ENCODE data around the gene OGDH.
"Not testable (repeated sequence)": the region's sequence is repeated elsewhere in the genome, so short reads cannot be mapped to it uniquely, and the experiment has no call there.

The OGDH gene

GRCh38 chr7:44697136-44698045 is 91.0 kb downstream of the OGDH start:
- H3K27ac ChIP-seq (ENCODE audit: low read length), result no peak overlapping the region
- H3K36me3 ChIP-seq (ENCODE audit: control insufficient read depth in 2 of 2, insufficient read depth in 2 of 2, low read length in 2 of 2), result peaks cover 65 to 68% of the 10 kb centered on the region in 2 donors
- no peaks in the 10 kb centered on the region for H3K4me1 ChIP-seq (ENCODE audit: control insufficient read depth, insufficient read depth, low read length)
- H3K27me3 ChIP-seq (ENCODE audit: control insufficient read depth in 1 of 2, insufficient read depth in 2 of 2, low read length in 2 of 2), result no peaks in the 10 kb centered on the region
- no peaks in the 10 kb centered on the region for H3K9me3 ChIP-seq (ENCODE audit: control insufficient read depth in 2 of 2, low read length in 2 of 2)
- H3K4me3 ChIP-seq (ENCODE audit: low read length in 2 of 2), result no peak overlapping the region
- no peak overlapping the region for H3K9ac ChIP-seq (ENCODE audit: low read length in 2 of 2)

GRCh38 chr7:44698046-44698580 is 91.7 kb downstream of the OGDH start:
- H3K4me1 ChIP-seq (ENCODE audit: control insufficient read depth, insufficient read depth, low read length), result no peaks in the 10 kb centered on the region
- H3K9ac ChIP-seq (ENCODE audit: low read length in 2 of 2), result no peak overlapping the region
- H3K36me3 ChIP-seq (ENCODE audit: control insufficient read depth in 2 of 2, insufficient read depth in 2 of 2, low read length in 2 of 2), result peaks cover 65 to 67% of the 10 kb centered on the region in 2 donors
- no peaks in the 10 kb centered on the region for H3K27me3 ChIP-seq (ENCODE audit: control insufficient read depth in 1 of 2, insufficient read depth in 2 of 2, low read length in 2 of 2)
- no peaks in the 10 kb centered on the region for H3K9me3 ChIP-seq (ENCODE audit: control insufficient read depth in 2 of 2, low read length in 2 of 2)
- no peak overlapping the region for H3K27ac ChIP-seq (ENCODE audit: low read length)
- H3K4me3 ChIP-seq (ENCODE audit: low read length in 2 of 2), result no peak overlapping the region

GRCh38 chr7:44699598-44699997 is 93.2 kb downstream of the OGDH start:
- H3K4me3 ChIP-seq (ENCODE audit: low read length in 2 of 2); H3K27me3 ChIP-seq (ENCODE audit: control insufficient read depth in 1 of 2, insufficient read depth in 2 of 2, low read length in 2 of 2); H3K9ac ChIP-seq (ENCODE audit: low read length in 2 of 2); H3K27ac ChIP-seq (ENCODE audit: low read length); H3K4me1 ChIP-seq (ENCODE audit: control insufficient read depth, insufficient read depth, low read length); H3K9me3 ChIP-seq (ENCODE audit: control insufficient read depth in 2 of 2, low read length in 2 of 2): not testable (repeated sequence)
- H3K36me3 ChIP-seq (ENCODE audit: control insufficient read depth in 2 of 2, insufficient read depth in 2 of 2, low read length in 2 of 2), result peaks cover 57 to 59% of the 10 kb centered on the region in 2 donors

- Histone ChIP-seq H3K4me3 (ENCODE audit: low read length in 2 of 2) (no peak overlapping the region), H3K36me3 (ENCODE audit: control insufficient read depth in 2 of 2, insufficient read depth in 2 of 2, low read length in 2 of 2) (peaks cover 54 to 55% of the 10 kb centered on the region in 2 donors), H3K27ac (ENCODE audit: low read length) (no peak overlapping the region), H3K27me3 (ENCODE audit: control insufficient read depth in 1 of 2, insufficient read depth in 2 of 2, low read length in 2 of 2) (no peaks in the 10 kb centered on the region), H3K9me3 (ENCODE audit: control insufficient read depth in 2 of 2, low read length in 2 of 2) (no peaks in the 10 kb centered on the region), H3K9ac (ENCODE audit: low read length in 2 of 2) (no peak overlapping the region), H3K4me1 (ENCODE audit: control insufficient read depth, insufficient read depth, low read length) (no peaks in the 10 kb centered on the region)
These were observed 93.9 kb downstream of the OGDH start for GRCh38 chr7:44700322-44700721.

- not testable (repeated sequence) for H3K4me1 ChIP-seq (ENCODE audit: control insufficient read depth, insufficient read depth, low read length); H3K27ac ChIP-seq (ENCODE audit: low read length); H3K27me3 ChIP-seq (ENCODE audit: control insufficient read depth in 1 of 2, insufficient read depth in 2 of 2, low read length in 2 of 2); H3K4me3 ChIP-seq (ENCODE audit: low read length in 2 of 2); H3K9ac ChIP-seq (ENCODE audit: low read length in 2 of 2); H3K9me3 ChIP-seq (ENCODE audit: control insufficient read depth in 2 of 2, low read length in 2 of 2)
- peaks cover 40 to 41% of the 10 kb centered on the region in 2 donors for H3K36me3 ChIP-seq (ENCODE audit: control insufficient read depth in 2 of 2, insufficient read depth in 2 of 2, low read length in 2 of 2)
These were observed 97.0 kb downstream of the OGDH start for GRCh38 chr7:44703391-44703790.

GRCh38 chr7:44703921-44704320 is 97.5 kb downstream of the OGDH start:
- Histone ChIP-seq H3K4me1 (ENCODE audit: control insufficient read depth, insufficient read depth, low read length) (no peaks in the 10 kb centered on the region), H3K9ac (ENCODE audit: low read length in 2 of 2) (no peak overlapping the region), H3K9me3 (ENCODE audit: control insufficient read depth in 2 of 2, low read length in 2 of 2) (no peaks in the 10 kb centered on the region), H3K4me3 (ENCODE audit: low read length in 2 of 2) (no peak overlapping the region), H3K27ac (ENCODE audit: low read length) (no peak overlapping the region), H3K27me3 (ENCODE audit: control insufficient read depth in 1 of 2, insufficient read depth in 2 of 2, low read length in 2 of 2) (no peaks in the 10 kb centered on the region), H3K36me3 (ENCODE audit: control insufficient read depth in 2 of 2, insufficient read depth in 2 of 2, low read length in 2 of 2) (peaks cover 39 to 42% of the 10 kb centered on the region in 2 donors)

GRCh38 chr7:44705434-44705833 is 99.0 kb downstream of the OGDH start:
- H3K4me1 ChIP-seq (ENCODE audit: control insufficient read depth, insufficient read depth, low read length), result no peaks in the 10 kb centered on the region
- H3K4me3 ChIP-seq (ENCODE audit: low read length in 2 of 2), result no peak overlapping the region
- no peak overlapping the region for H3K27ac ChIP-seq (ENCODE audit: low read length)
- H3K9ac ChIP-seq (ENCODE audit: low read length in 2 of 2), result no peak overlapping the region
- no peaks in the 10 kb centered on the region for H3K27me3 ChIP-seq (ENCODE audit: control insufficient read depth in 1 of 2, insufficient read depth in 2 of 2, low read length in 2 of 2)
- peaks cover 33 to 43% of the 10 kb centered on the region in 2 donors for H3K36me3 ChIP-seq (ENCODE audit: control insufficient read depth in 2 of 2, insufficient read depth in 2 of 2, low read length in 2 of 2)
- no peaks in the 10 kb centered on the region for H3K9me3 ChIP-seq (ENCODE audit: control insufficient read depth in 2 of 2, low read length in 2 of 2)

GRCh38 chr7:44706788-44707557 is 100.5 kb downstream of the OGDH start:
- Histone ChIP-seq H3K36me3 (ENCODE audit: control insufficient read depth in 2 of 2, insufficient read depth in 2 of 2, low read length in 2 of 2) (peaks cover 21 to 34% of the 10 kb centered on the region in 2 donors), H3K9ac (ENCODE audit: low read length in 2 of 2) (no peak overlapping the region), H3K4me3 (ENCODE audit: low read length in 2 of 2) (no peak overlapping the region), H3K27me3 (ENCODE audit: control insufficient read depth in 1 of 2, insufficient read depth in 2 of 2, low read length in 2 of 2) (no peaks in the 10 kb centered on the region), H3K4me1 (ENCODE audit: control insufficient read depth, insufficient read depth, low read length) (no peaks in the 10 kb centered on the region), H3K27ac (ENCODE audit: low read length) (no peak overlapping the region), H3K9me3 (ENCODE audit: control insufficient read depth in 2 of 2, low read length in 2 of 2) (no peaks in the 10 kb centered on the region)

GRCh38 chr7:44707558-44708230 is 101.3 kb downstream of the OGDH start:
- no peak overlapping the region for H3K4me3 ChIP-seq (ENCODE audit: low read length in 2 of 2)
- H3K27ac ChIP-seq (ENCODE audit: low read length), result no peak overlapping the region
- no peaks in the 10 kb centered on the region for H3K27me3 ChIP-seq (ENCODE audit: control insufficient read depth in 1 of 2, insufficient read depth in 2 of 2, low read length in 2 of 2)
- no peaks in the 10 kb centered on the region for H3K4me1 ChIP-seq (ENCODE audit: control insufficient read depth, insufficient read depth, low read length)
- no peak overlapping the region for H3K9ac ChIP-seq (ENCODE audit: low read length in 2 of 2)
- no peaks in the 10 kb centered on the region for H3K9me3 ChIP-seq (ENCODE audit: control insufficient read depth in 2 of 2, low read length in 2 of 2)
- H3K36me3 ChIP-seq (ENCODE audit: control insufficient read depth in 2 of 2, insufficient read depth in 2 of 2, low read length in 2 of 2), result peaks cover 18 to 31% of the 10 kb centered on the region in 2 donors
